ENCODE data around the gene MSI2.

Gene MSI2

GRCh38 chr17:57542510-57542909, 286.2 kb downstream of the MSI2 start:
- no peak overlapping the region for H3K9ac ChIP-seq (ENCODE audit: low read depth, low read length, poor library complexity)
- no peak overlapping the region for H3K14ac ChIP-seq (ENCODE audit: low read length)
- no peak overlapping the region for H2AK5ac ChIP-seq (ENCODE audit: low read depth, low read length)
- peaks cover 0 to 8% of the 10 kb centered on the region in 2 donors for H3K36me3 ChIP-seq (replicated peaks in 1 of 2; ENCODE audit: control insufficient read depth in 2 of 2, insufficient read depth in 2 of 2, low read length in 2 of 2)
- H2BK15ac ChIP-seq (ENCODE audit: low read length): no peak overlapping the region
- no peak overlapping the region for H4K91ac ChIP-seq (ENCODE audit: low read depth, low read length, poor library complexity)
- no CpG with 5 or more reads among the region's 4 CpGs for WGBS, 2 donors (ENCODE audit: extremely low coverage in 2 of 2, insufficient read length in 2 of 2, insufficient replicate concordance in 1 of 2)
- no peak overlapping the region for H3K27ac ChIP-seq (replicated peaks; ENCODE audit: low read length)
- H3K18ac ChIP-seq (ENCODE audit: low read length): peak overlapping the region; percentile 53
- no peak overlapping the region for H2BK12ac ChIP-seq (ENCODE audit: low read length)
- peaks cover 6% of the 10 kb centered on the region for H3K79me1 ChIP-seq (ENCODE audit: low read depth, low read length)
- H3K4me2 ChIP-seq (ENCODE audit: insufficient read depth, low read length, poor library complexity, severe bottlenecking): no peak overlapping the region
- no peak for DNase-seq (ENCODE audit: low spot score)
- H2BK5ac ChIP-seq (ENCODE audit: low read length): no peak overlapping the region
- H4K8ac ChIP-seq (ENCODE audit: low read depth, low read length): no peak overlapping the region
- no peak overlapping the region for H3K4me3 ChIP-seq (ENCODE audit: low read length in 2 of 2)
- H2BK120ac ChIP-seq (ENCODE audit: low read depth, low read length): no peak overlapping the region
- peaks cover 44 to 58% of the 10 kb centered on the region in 2 donors for H3K4me1 ChIP-seq (ENCODE audit: control insufficient read depth in 2 of 2, insufficient read depth in 1 of 2, low read depth in 1 of 2, low read length in 2 of 2)
- H3K4ac ChIP-seq (ENCODE audit: low read length): no peak overlapping the region
- no peak overlapping the region for H2AFZ ChIP-seq (ENCODE audit: low read length)
- no peak overlapping the region for H3K23ac ChIP-seq (ENCODE audit: low read depth, low read length, poor library complexity)
- H3K27me3 ChIP-seq (ENCODE audit: control insufficient read depth in 3 of 3, insufficient read depth in 3 of 3, low read depth in 1 of 3, low read length in 3 of 3): no peaks in the 10 kb centered on the region
- H3K9me3 ChIP-seq (replicated peaks in 1 of 2; ENCODE audit: control insufficient read depth in 2 of 2, insufficient read depth in 1 of 2, low read depth in 1 of 2, low read length in 2 of 2): no peaks in the 10 kb centered on the region

GRCh38 chr17:57543230-57543629, 286.9 kb downstream of the MSI2 start:
- H3K18ac ChIP-seq (ENCODE audit: low read length): peak overlapping the region; percentile 30
- no peak overlapping the region for H4K91ac ChIP-seq (ENCODE audit: low read depth, low read length, poor library complexity)
- H3K4me1 ChIP-seq (ENCODE audit: control insufficient read depth in 2 of 2, insufficient read depth in 1 of 2, low read depth in 1 of 2, low read length in 2 of 2): peaks cover 47 to 58% of the 10 kb centered on the region in 2 donors
- H3K9me3 ChIP-seq (replicated peaks in 1 of 2; ENCODE audit: control insufficient read depth in 2 of 2, insufficient read depth in 1 of 2, low read depth in 1 of 2, low read length in 2 of 2): no peaks in the 10 kb centered on the region
- no peak overlapping the region for H2AK5ac ChIP-seq (ENCODE audit: low read depth, low read length)
- H2BK15ac ChIP-seq (ENCODE audit: low read length): no peak overlapping the region
- no peak for DNase-seq (ENCODE audit: low spot score)
- H3K36me3 ChIP-seq (replicated peaks in 1 of 2; ENCODE audit: control insufficient read depth in 2 of 2, insufficient read depth in 2 of 2, low read length in 2 of 2): peaks cover 0 to 8% of the 10 kb centered on the region in 2 donors
- no peak overlapping the region for H3K4ac ChIP-seq (ENCODE audit: low read length)
- no peak overlapping the region for H4K8ac ChIP-seq (ENCODE audit: low read depth, low read length)
- H3K4me2 ChIP-seq (ENCODE audit: insufficient read depth, low read length, poor library complexity, severe bottlenecking): no peak overlapping the region
- no peak overlapping the region for H2BK12ac ChIP-seq (ENCODE audit: low read length)
- no peak overlapping the region for H2AFZ ChIP-seq (ENCODE audit: low read length)
- no peak overlapping the region for H3K14ac ChIP-seq (ENCODE audit: low read length)
- no CpG with 5 or more reads among the region's 4 CpGs for WGBS, 2 donors (ENCODE audit: extremely low coverage in 2 of 2, insufficient read length in 2 of 2, insufficient replicate concordance in 1 of 2)
- H3K79me1 ChIP-seq (ENCODE audit: low read depth, low read length): peaks cover 6% of the 10 kb centered on the region
- no peak overlapping the region for H2BK5ac ChIP-seq (ENCODE audit: low read length)
- no peak overlapping the region for H2BK120ac ChIP-seq (ENCODE audit: low read depth, low read length)
- no peak overlapping the region for H3K23ac ChIP-seq (ENCODE audit: low read depth, low read length, poor library complexity)
- no peak overlapping the region for H3K9ac ChIP-seq (ENCODE audit: low read depth, low read length, poor library complexity)
- no peaks in the 10 kb centered on the region for H3K27me3 ChIP-seq (ENCODE audit: control insufficient read depth in 3 of 3, insufficient read depth in 3 of 3, low read depth in 1 of 3, low read length in 3 of 3)
- H3K27ac ChIP-seq (replicated peaks; ENCODE audit: low read length): no peak overlapping the region
- no peak overlapping the region for H3K4me3 ChIP-seq (ENCODE audit: low read length in 2 of 2)

- peaks cover 46 to 54% of the 10 kb centered on the region in 2 donors for H3K4me1 ChIP-seq (ENCODE audit: control insufficient read depth in 2 of 2, insufficient read depth in 1 of 2, low read depth in 1 of 2, low read length in 2 of 2)
- no peak overlapping the region for H4K91ac ChIP-seq (ENCODE audit: low read depth, low read length, poor library complexity)
- no peak overlapping the region for H3K9ac ChIP-seq (ENCODE audit: low read depth, low read length, poor library complexity)
- H2BK15ac ChIP-seq (ENCODE audit: low read length): no peak overlapping the region
- peaks cover 0 to 8% of the 10 kb centered on the region in 2 donors for H3K36me3 ChIP-seq (replicated peaks in 1 of 2; ENCODE audit: control insufficient read depth in 2 of 2, insufficient read depth in 2 of 2, low read length in 2 of 2)
- H2BK120ac ChIP-seq (ENCODE audit: low read depth, low read length): no peak overlapping the region
- no peak overlapping the region for H4K8ac ChIP-seq (ENCODE audit: low read depth, low read length)
- no peaks in the 10 kb centered on the region for H3K27me3 ChIP-seq (ENCODE audit: control insufficient read depth in 3 of 3, insufficient read depth in 3 of 3, low read depth in 1 of 3, low read length in 3 of 3)
- DNase-seq (ENCODE audit: low spot score): no peak
- no peaks in the 10 kb centered on the region for H3K9me3 ChIP-seq (replicated peaks in 1 of 2; ENCODE audit: control insufficient read depth in 2 of 2, insufficient read depth in 1 of 2, low read depth in 1 of 2, low read length in 2 of 2)
- no peak overlapping the region for H3K4ac ChIP-seq (ENCODE audit: low read length)
- no peak overlapping the region for H3K4me2 ChIP-seq (ENCODE audit: insufficient read depth, low read length, poor library complexity, severe bottlenecking)
- H3K79me1 ChIP-seq (ENCODE audit: low read depth, low read length): peaks cover 6% of the 10 kb centered on the region
- no peak overlapping the region for H2AFZ ChIP-seq (ENCODE audit: low read length)
- H2BK5ac ChIP-seq (ENCODE audit: low read length): no peak overlapping the region
- no peak overlapping the region for H2BK12ac ChIP-seq (ENCODE audit: low read length)
- no peak overlapping the region for H3K23ac ChIP-seq (ENCODE audit: low read depth, low read length, poor library complexity)
- H3K18ac ChIP-seq (ENCODE audit: low read length): no peak overlapping the region
- H3K4me3 ChIP-seq (ENCODE audit: low read length in 2 of 2): no peak overlapping the region
- H3K27ac ChIP-seq (replicated peaks; ENCODE audit: low read length): no peak overlapping the region
- H2AK5ac ChIP-seq (ENCODE audit: low read depth, low read length): no peak overlapping the region
- H3K14ac ChIP-seq (ENCODE audit: low read length): no peak overlapping the region
- no CpG with 5 or more reads among the region's 5 CpGs for WGBS, 2 donors (ENCODE audit: extremely low coverage in 2 of 2, insufficient read length in 2 of 2, insufficient replicate concordance in 1 of 2)
Observed at GRCh38 chr17:57544401-57544800, 288.1 kb downstream of the MSI2 start.

- Histone ChIP-seq H3K27ac (replicated peaks; ENCODE audit: low read length) (no peak overlapping the region), H3K18ac (ENCODE audit: low read length) (peak overlapping the region; percentile 62), H4K8ac (ENCODE audit: low read depth, low read length) (no peak overlapping the region), H3K79me1 (ENCODE audit: low read depth, low read length) (peaks cover 6% of the 10 kb centered on the region), H3K4me2 (ENCODE audit: insufficient read depth, low read length, poor library complexity, severe bottlenecking) (no peak overlapping the region), H2BK120ac (ENCODE audit: low read depth, low read length) (no peak overlapping the region), H2BK12ac (ENCODE audit: low read length) (no peak overlapping the region), H2BK15ac (ENCODE audit: low read length) (no peak overlapping the region), H2BK5ac (ENCODE audit: low read length) (no peak overlapping the region), H3K23ac (ENCODE audit: low read depth, low read length, poor library complexity) (no peak overlapping the region), H2AFZ (ENCODE audit: low read length) (no peak overlapping the region), H3K4me1 (ENCODE audit: control insufficient read depth in 2 of 2, insufficient read depth in 1 of 2, low read depth in 1 of 2, low read length in 2 of 2) (peaks cover 48 to 52% of the 10 kb centered on the region in 2 donors), H4K91ac (ENCODE audit: low read depth, low read length, poor library complexity) (no peak overlapping the region), H3K4me3 (ENCODE audit: low read length in 2 of 2) (no peak overlapping the region), H3K36me3 (replicated peaks in 1 of 2; ENCODE audit: control insufficient read depth in 2 of 2, insufficient read depth in 2 of 2, low read length in 2 of 2) (peaks cover 0 to 8% of the 10 kb centered on the region in 2 donors), H2AK5ac (ENCODE audit: low read depth, low read length) (no peak overlapping the region), H3K9ac (ENCODE audit: low read depth, low read length, poor library complexity) (no peak overlapping the region), H3K9me3 (replicated peaks in 1 of 2; ENCODE audit: control insufficient read depth in 2 of 2, insufficient read depth in 1 of 2, low read depth in 1 of 2, low read length in 2 of 2) (no peaks in the 10 kb centered on the region), H3K14ac (ENCODE audit: low read length) (no peak overlapping the region), H3K27me3 (ENCODE audit: control insufficient read depth in 3 of 3, insufficient read depth in 3 of 3, low read depth in 1 of 3, low read length in 3 of 3) (no peaks in the 10 kb centered on the region), H3K4ac (ENCODE audit: low read length) (no peak overlapping the region)
- no peak for DNase-seq (ENCODE audit: low spot score)
- WGBS, 2 donors (ENCODE audit: extremely low coverage in 2 of 2, insufficient read length in 2 of 2, insufficient replicate concordance in 1 of 2): no CpG with 5 or more reads among the region's 7 CpGs
Observed at GRCh38 chr17:57544834-57545463, 288.6 kb downstream of the MSI2 start.

Measured in neuronal stem cell (in vitro differentiated cells).